K562 (cell line): Measurements from ENCODE around the gene NUSAP1. TPM values are rescaled to one million over a fixed set of nuclear protein-coding genes. Genes with fewer than 3 reads are reported as not detected.

Experiments used
- ATAC-seq: fragments of 200-7000 bp; cut with Tn5 transposase; 3 replicates; pipeline ENCODE4 v1.9.1; 2020; ENCODE audit warnings: moderate library complexity
- BruUV-seq: library from RNA; stranded (reverse); fragments of 400-500 nt; replicated peaks from 2 replicates; lab custom pipeline; 2021; lab: Mats Ljungman, UMichigan
- CTCF ChIA-PET: fragments of 300-600 bp; formaldehyde crosslinking; extraction: SDS; loops from one replicate; lab custom pipeline; 2021; ENCODE audit warnings: low intra/inter-chr PET ratio; lab: Yijun Ruan, JAX
- POLR2A ChIA-PET: fragments of 300-600, 350-650 bp; sonication (Branson Sonifier 250); formaldehyde crosslinking; extraction: SDS; loops from one replicate; lab custom pipeline; 2021; ENCODE audit warnings: antibody characterized with exemption, inconsistent platforms; lab: Yijun Ruan, JAX
- DNase-seq, 4 experiments: peaks; one replicate each; pipeline versions ENCODE4 v3.0.0 to v3.0.0-alpha.2; 2011 to 2018; ENCODE audit warnings: low spot score in 3 of 4, mixed read lengths in 3 of 4; ENCODE audit errors: extremely low read depth in 1 of 4
- FAIRE-seq: peaks from 2 replicates; lab custom pipeline; 2011; peaks lifted over from hg19 to GRCh38; lab: Jason Lieb, UNC
- H2AFZ ChIP-seq: 2 replicates; pipeline ENCODE4 v1.6.0; 2011; ENCODE audit warnings: low read depth, low read length, control low read depth, inconsistent platforms
- H3K27ac ChIP-seq: fragments of 200-600 bp; 3 replicates; pipeline ENCODE4 v1.8.0; 2011; ENCODE audit warnings: low read depth, mild to moderate bottlenecking, control low read depth, inconsistent platforms, low read length, moderate library complexity, mixed read lengths; ENCODE audit errors: extremely low read depth
- H3K27me3 ChIP-seq, 2 experiments: fragments of 300-600 bp in 1 of 2; 2 replicates in 1 of 2; 3 replicates in 1 of 2; pipeline versions ENCODE4 v1.6.0 to v1.8.0; 2011; ENCODE audit warnings: inconsistent platforms in 2 of 2, low read length in 2 of 2, mild to moderate bottlenecking in 1 of 2, mixed read lengths in 1 of 2, moderate library complexity in 1 of 2; ENCODE audit not compliant: control insufficient read depth in 2 of 2, insufficient read depth in 2 of 2
- H3K36me3 ChIP-seq: fragments of 300-600 bp; 3 replicates; pipeline ENCODE4 v1.8.0; 2011; ENCODE audit warnings: mild to moderate bottlenecking, low read length, inconsistent platforms; ENCODE audit not compliant: control insufficient read depth, insufficient read depth
- H3K4me1 ChIP-seq, 2 experiments: fragments of 200-600 bp in 1 of 2; replicated peaks in 1 of 2; 2 replicates in 1 of 2; 3 replicates in 1 of 2; pipeline versions ENCODE4 v1.5.1 to v1.8.0; 2011; ENCODE audit warnings: inconsistent platforms in 2 of 2, low read length in 2 of 2, mild to moderate bottlenecking in 1 of 2, mixed read lengths in 1 of 2, moderate library complexity in 1 of 2; ENCODE audit not compliant: control insufficient read depth in 2 of 2, insufficient read depth in 2 of 2
- H3K4me2 ChIP-seq: 2 replicates; pipeline ENCODE4 v1.6.1; 2011; ENCODE audit warnings: low read length, control low read depth, inconsistent platforms, mixed read lengths; ENCODE audit not compliant: insufficient read depth
- H3K4me3 ChIP-seq: fragments of 200-600 bp; sonication (generic), shearing (Covaris generic); 2 replicates; pipeline ENCODE4 v1.5.1; 2016; ENCODE audit warnings: control low read depth, inconsistent platforms
- H3K79me2 ChIP-seq: fragments of 200-600 bp; 3 replicates; pipeline ENCODE4 v1.8.0; 2011; ENCODE audit warnings: low read length, inconsistent platforms; ENCODE audit not compliant: control insufficient read depth, insufficient read depth
- H3K9ac ChIP-seq, 2 experiments: 2 replicates each; pipeline versions ENCODE4 v1.6.0 to v1.6.1; 2011; ENCODE audit warnings: low read depth in 2 of 2, low read length in 2 of 2, control low read depth in 1 of 2, inconsistent platforms in 1 of 2, mild to moderate bottlenecking in 1 of 2, mixed read lengths in 1 of 2; ENCODE audit not compliant: insufficient read depth in 1 of 2
- H3K9me1 ChIP-seq: one replicate; pipeline ENCODE4 v1.6.0; 2011; ENCODE audit warnings: inconsistent platforms, mild to moderate bottlenecking, low read length, moderate library complexity; ENCODE audit not compliant: control insufficient read depth, insufficient read depth
- H3K9me3 ChIP-seq: replicated peaks from 2 replicates; pipeline ENCODE4 v1.5.1; 2011; ENCODE audit warnings: low read depth, low read length, inconsistent platforms; ENCODE audit not compliant: control insufficient read depth, insufficient read depth
- H4K20me1 ChIP-seq: replicated peaks from 2 replicates; pipeline ENCODE4 v1.6.1; 2011; ENCODE audit warnings: low read length, inconsistent platforms, mixed read lengths; ENCODE audit not compliant: control insufficient read depth, insufficient read depth
- ETS2 ChIP-seq: IDR thresholded peaks from 2 replicates; pipeline ENCODE4 v1.6.1; 2016; ENCODE audit warnings: borderline replicate concordance, missing genetic modification characterization, mild to moderate bottlenecking, moderate library complexity, missing compliant biosample characterization; ENCODE audit not compliant: poor library complexity, severe bottlenecking
- FIP1L1 ChIP-seq: fragments of 200-400 bp; formaldehyde crosslinking; IDR thresholded peaks from 2 replicates; pipeline ENCODE4 v1.6.1; 2018; ENCODE audit warnings: mild to moderate bottlenecking, low read depth, low read length; ENCODE audit not compliant: poor library complexity, severe bottlenecking
- FOXK1 ChIP-seq: sonication (generic); formaldehyde crosslinking; IDR thresholded peaks from 2 replicates; pipeline ENCODE4 v1.8.0; 2022; ENCODE audit warnings: missing genetic modification reagents, mild to moderate bottlenecking, borderline replicate concordance
- LEF1 ChIP-seq: fragments of 450-650 bp; IDR thresholded peaks from 2 replicates; pipeline ENCODE4 v1.6.1; 2016; ENCODE audit warnings: mild to moderate bottlenecking
- MCM3 ChIP-seq: fragments of 450-650 bp; IDR thresholded peaks from 2 replicates; pipeline ENCODE4 v1.6.1; 2016
- MECOM ChIP-seq: fragments of 250-450 bp; sonication (Bioruptor Pico); IDR thresholded peaks from 2 replicates; pipeline ENCODE4 v1.8.0; 2022; ENCODE audit warnings: inconsistent platforms
- NEUROD1 ChIP-seq: fragments of 150-350 bp; IDR thresholded peaks from 2 replicates; pipeline ENCODE4 v1.6.1; 2014; ENCODE audit warnings: borderline replicate concordance, low read length, low read depth; ENCODE audit not compliant: partially characterized antibody
- RBM34 ChIP-seq: fragments of 200-400 bp; formaldehyde crosslinking; IDR thresholded peaks from 2 replicates; pipeline ENCODE4 v1.6.1; 2018; ENCODE audit warnings: low read length, borderline replicate concordance; ENCODE audit not compliant: insufficient read depth
- ZNF224 ChIP-seq: sonication (generic); formaldehyde crosslinking; IDR thresholded peaks from 2 replicates; pipeline ENCODE4 v1.8.0; 2022; ENCODE audit warnings: mild to moderate bottlenecking, missing genetic modification reagents
- ZNF79 ChIP-seq: fragments of 250-450 bp; sonication (Bioruptor Pico); IDR thresholded peaks from 2 replicates; pipeline ENCODE4 v1.4.0; 2020; ENCODE audit warnings: low read depth, mild to moderate bottlenecking, moderate library complexity
- WGBS: fragments of 100-300 bp; shearing (Covaris generic); methylation state at CpG from one replicate; pipeline ENCODE4 v1.1.6; 2016; ENCODE audit warnings: low coverage, mixed read lengths; ENCODE audit not compliant: insufficient coverage; ENCODE audit errors: missing lambda C conversion rate; 5-methylcytosine and 5-hydroxymethylcytosine counted together
- in situ Hi-C: fragments of 300-500 bp; cut with MboI; formaldehyde crosslinking; loops from 4 replicates; pipeline ENCODE4 v1.15.0; 2018; ENCODE audit warnings: inconsistent platforms, mixed read lengths
- intact Hi-C: fragments of 100-400 bp; cut with micrococcal nuclease; formaldehyde crosslinking; loops from 2 replicates; pipeline ENCODE4 v1.14.2; 2022
- polyA plus RNA-seq, 8 experiments: library from polyadenylated mRNA; depleted of rRNA in 4 of 8; stranded (reverse) in 5 of 8; unstranded in 3 of 8; fragments of >200 nt; fragmentation: Nextera tagmentation in 2 of 8; fragmentation: Illumina TruSeq in 1 of 8; extraction: Ambion mirVana in 2 of 8; extraction: Trizol in 1 of 8; gene quantifications; 2 replicates each; pipeline versions ENCODE4 v1.2.1 to v1.2.3, GENCODE V29; 2011 to 2014; ENCODE audit warnings: inconsistent platforms in 1 of 8, missing spikeins in 1 of 8
- total RNA-seq, 7 experiments: library from RNA; depleted of rRNA in 6 of 7; stranded (reverse); fragments of >200 nt in 6 of 7; fragmentation: Illumina TruSeq in 2 of 7; extraction: Trizol in 2 of 7; gene quantifications; 2 replicates each; pipeline versions ENCODE4 v1.2.1 to v1.2.3, GENCODE V29; 2011 to 2021; ENCODE audit warnings: low replicate concordance in 1 of 7

The NUSAP1 gene
- total and polyA plus RNA-seq, 9 of the 15 experiments (the other 6 are each of a cell fraction or from before 2014, with no cell fraction given) = 119 to 266 (median 227) TPM

DNA sequence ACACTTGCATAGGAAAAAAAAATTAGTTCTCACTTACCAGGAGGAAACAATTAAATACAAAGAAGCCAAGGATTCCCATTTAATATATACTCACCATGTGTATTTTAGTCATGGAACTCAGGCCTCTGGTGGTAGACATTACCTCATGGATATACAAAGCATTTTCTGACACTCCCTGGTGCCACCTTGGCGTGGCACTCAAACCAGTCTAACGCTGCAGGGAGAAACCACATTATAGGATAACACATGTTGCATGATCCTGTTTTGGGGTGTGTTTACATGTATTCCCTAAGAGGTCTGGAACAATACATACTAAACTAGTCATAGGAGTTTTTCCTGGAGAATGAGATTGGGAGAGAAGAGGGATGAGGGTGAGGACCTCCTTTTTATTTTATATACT lies 78.3 kb downstream of the NUSAP1 start:
- FAIRE-seq (no peak), ATAC-seq (no peak), DNase-seq (no peak)
- peaks cover 12 to 16% of the 10 kb centered on the region in 2 experiments; a peak in 4 of 5 replicates for H3K4me1 ChIP-seq
- no peaks in the 10 kb centered on the region for H3K27me3 ChIP-seq
- no peaks in the 10 kb centered on the region for H3K9me1 ChIP-seq
- H4K20me1 ChIP-seq = 0 out of 2 replicates have a peak, but pooled peaks cover 4% of the 10 kb centered on the region
- intact Hi-C loops (no loop called here), in situ Hi-C loops (no loop called here)
- ChIA-PET POLR2A (interaction anchor here (0.7 to 1.4 kb wide), 4 partner anchors 10 to 513 kb away, joined by 3 to 8 read pairs (median 4); no protein-coding TSS in a partner anchor), CTCF (no interaction called here)
- peaks cover 10% of the 10 kb centered on the region for H3K79me2 ChIP-seq
- no peak overlapping the region for H3K9ac ChIP-seq
- H2AFZ ChIP-seq = no peak overlapping the region
- no TSS peak for BruUV-seq
- H3K4me2 ChIP-seq = no peak overlapping the region
- H3K27ac ChIP-seq = no peak overlapping the region
- no peak for TF ChIP-seq FOXK1 (CRISPR knock-in tag)
- no peak for TF ChIP-seq MECOM (CRISPR knock-in tag)
- no peak for TF ChIP-seq RBM34
- no peak for TF ChIP-seq ZNF79 (CRISPR knock-in tag)
- no peak for TF ChIP-seq FIP1L1
- TF ChIP-seq NEUROD1 = no peak
- TF ChIP-seq MCM3 = no peak
- TF ChIP-seq ETS2 (tag) = no peak
- TF ChIP-seq LEF1 = no peak
- no peak for TF ChIP-seq ZNF224 (CRISPR knock-in tag)
- 68% methylated on average over 2 of the region's 2 CpGs for WGBS
- no peak overlapping the region for H3K4me3 ChIP-seq
- no peaks in the 10 kb centered on the region for H3K36me3 ChIP-seq
- no peaks in the 10 kb centered on the region for H3K9me3 ChIP-seq
